ENCODE results near the gene DUSP15.
"Not testable (repeated sequence)": the region's sequence is repeated elsewhere in the genome, so short reads cannot be mapped to it uniquely, and the experiment has no call there.

Gene DUSP15

DNA sequence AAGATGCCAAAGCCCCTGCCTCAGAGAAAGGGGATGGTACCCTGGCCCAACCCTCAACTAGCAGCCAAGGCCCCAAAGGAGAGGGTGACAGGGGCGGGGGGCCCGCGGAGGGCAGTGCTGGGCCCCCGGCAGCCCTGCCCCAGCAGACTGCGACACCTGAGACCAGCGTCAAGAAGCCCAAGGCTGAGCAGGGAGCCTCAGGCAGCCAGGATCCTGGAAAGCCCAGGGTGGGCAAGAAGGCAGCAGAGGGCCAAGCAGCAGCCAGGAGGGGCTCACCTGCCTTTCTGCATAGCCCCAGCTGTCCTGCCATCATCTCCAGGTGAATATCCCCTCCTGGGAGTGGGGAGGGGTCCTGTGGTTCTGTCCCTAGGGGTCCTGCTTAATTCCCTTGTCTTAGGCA, 50.1 kb downstream of the DUSP15 start:
- no peak for DNase-seq

DNA sequence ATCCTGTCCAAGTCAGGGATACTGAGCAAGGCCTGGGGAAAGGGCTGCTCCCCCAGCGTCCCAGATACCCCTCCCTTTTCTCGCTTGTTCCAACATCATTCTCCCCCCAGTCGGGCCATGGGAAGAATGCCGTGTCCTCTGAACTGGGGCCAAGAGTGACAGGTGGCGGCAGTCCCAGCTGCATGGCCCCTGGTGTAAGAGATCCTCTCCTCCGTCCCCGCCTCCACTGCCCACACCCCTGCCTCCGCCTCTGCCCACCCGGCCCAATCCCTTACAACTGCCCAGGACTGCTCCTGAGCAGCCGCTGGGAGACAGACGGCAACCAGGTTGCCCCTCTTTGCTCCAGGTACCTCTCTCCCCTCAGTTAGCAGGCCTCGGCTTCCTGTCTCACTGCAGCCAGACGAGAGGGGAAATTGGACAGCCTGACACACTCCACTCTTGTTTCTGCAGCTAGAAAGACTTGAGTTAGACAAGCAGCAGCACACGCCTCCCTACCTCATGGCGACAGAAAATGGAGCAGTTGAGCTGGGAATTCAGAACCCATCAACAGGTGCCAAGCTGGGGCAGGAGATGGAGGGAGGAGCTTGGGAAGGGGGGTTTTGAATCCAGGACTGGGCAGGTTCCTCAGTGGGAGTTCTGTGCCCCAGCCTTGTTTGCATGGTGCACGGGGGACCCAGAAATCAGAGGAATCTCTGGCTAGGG, 51.1 kb downstream of the DUSP15 start, which contains the start of gene MYLK2:
Gene MYLK2 (plus strand): TSS at position 274 of the 702 bp plus-strand sequence. CDS start 225 bp downstream, at position 499.
- no peak for DNase-seq

DNA sequence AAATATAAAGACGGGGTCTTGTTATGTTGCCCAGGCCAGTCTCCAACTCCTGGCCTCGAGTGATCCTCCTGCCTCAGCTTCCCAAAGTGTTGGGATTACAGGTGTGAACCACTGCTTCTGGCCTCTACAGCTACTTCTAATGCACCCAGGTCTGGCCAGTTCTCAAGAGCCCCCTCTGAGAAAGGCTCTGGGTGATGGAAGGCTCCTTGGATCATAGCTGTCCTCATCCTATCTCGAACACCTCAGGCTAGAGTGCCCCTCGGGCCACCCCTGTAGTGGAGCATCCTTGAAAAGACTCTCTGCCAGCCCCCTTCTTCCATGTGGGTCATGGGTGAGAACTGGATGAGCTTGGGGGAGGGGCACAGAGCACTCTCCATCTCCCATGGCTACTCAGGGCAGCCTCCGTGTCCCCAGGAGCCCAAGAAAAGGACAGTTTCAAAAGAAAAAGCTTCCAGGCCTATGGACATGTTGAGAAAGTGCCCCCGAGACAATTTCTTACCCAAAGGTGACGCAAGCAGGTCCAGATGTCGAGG, 51.9 kb downstream of the DUSP15 start:
- no peak for DNase-seq

DNA sequence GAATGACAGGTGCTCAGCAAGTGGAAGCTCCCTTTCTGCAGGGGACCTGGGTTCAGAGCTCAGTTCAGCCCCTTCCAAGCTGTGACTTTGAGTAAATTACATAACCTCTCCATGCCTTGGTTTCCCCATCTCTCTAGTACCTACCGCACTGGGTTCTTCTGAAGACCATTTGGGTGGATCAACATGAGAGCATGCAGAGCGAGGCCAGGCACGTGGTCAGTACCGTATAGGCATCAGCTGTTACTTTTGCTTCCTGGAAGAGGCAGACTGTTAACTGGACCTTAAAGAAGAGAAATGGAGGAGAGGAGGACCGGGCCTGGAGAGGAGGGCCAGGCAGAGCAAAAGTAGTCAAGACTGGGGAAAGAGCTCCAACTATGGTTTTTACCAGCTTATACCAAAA, 52.9 kb downstream of the DUSP15 start:
- no peak for DNase-seq

DNA sequence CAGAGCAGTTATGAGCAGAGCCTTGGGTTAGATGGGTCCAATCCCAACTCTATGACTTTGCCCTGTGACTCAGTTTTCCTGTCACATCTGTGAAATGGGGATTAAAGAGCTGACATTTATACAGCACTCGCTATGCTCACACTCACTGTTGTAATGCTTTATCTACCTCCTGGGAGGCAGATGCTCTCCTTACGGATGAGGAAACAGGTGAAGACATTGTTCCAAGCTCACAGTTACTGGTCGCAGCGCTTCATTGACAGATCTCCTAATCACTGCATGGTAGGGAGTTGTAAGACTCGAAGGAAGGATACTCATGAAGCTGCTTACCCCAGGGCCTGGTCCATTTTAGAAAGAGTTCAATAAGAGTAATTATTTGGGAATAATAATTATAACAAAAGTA, 54.1 kb downstream of the DUSP15 start:
- DNase-seq = no peak

DNA sequence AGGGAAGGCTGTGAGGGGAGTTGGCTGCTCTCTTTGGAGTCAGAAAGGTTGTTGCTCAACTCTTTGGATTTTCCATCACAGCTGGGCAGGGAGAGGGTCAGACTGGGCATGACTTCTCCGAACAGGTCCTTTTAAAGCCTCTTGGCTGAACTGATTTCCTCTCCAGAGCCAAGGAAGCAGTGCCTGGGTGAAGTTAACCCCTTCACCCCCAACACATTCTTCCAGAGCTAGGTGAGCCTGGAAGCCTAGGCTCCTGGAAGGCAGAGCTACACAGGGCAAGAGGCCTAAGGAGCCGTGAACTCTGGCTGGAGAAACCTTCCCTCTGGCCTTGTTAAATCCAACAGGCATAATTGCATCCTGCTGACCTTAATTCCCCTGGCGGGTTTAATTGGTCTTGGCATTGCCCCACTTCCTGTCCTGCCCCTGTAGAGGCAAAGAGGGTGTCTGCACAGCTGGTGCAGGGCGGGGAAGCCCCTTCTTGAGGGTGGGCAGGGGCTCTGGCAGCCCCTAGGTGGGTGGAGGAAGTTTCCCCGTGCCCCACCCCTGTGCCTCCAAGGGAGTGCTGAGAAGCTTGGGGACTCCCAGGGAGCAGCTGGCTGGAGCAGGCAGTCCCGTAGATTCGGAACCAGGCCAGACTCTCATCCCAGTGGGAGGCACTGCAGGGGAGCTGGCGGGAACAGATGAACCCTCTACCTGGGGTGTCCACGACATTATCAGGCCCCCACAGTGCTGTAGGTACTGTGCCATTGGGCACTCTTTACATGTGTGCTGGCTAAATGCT, 54.7 kb downstream of the DUSP15 start:
- DNase-seq = no peak

DNA sequence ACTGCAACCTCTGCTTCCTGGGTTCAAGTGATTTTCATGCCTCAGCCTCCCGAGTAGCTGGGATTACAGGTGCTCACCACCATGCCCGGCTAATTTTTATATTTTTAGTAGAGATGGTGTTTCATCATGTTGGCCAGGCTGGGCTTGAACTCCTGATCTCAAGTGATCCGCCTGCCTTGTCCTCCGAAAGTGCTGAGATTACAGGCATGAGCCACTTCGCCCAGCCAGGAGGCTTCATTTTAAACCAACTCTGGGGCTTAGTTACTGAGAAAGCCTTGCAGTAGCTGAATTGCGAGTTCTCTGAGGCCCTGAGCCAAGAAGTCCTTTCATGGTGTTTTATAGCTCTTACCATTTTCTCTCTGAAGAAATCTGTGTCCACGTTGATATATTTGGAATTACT, 56.2 kb downstream of the DUSP15 start:
- not testable (repeated sequence) for DNase-seq

DNA sequence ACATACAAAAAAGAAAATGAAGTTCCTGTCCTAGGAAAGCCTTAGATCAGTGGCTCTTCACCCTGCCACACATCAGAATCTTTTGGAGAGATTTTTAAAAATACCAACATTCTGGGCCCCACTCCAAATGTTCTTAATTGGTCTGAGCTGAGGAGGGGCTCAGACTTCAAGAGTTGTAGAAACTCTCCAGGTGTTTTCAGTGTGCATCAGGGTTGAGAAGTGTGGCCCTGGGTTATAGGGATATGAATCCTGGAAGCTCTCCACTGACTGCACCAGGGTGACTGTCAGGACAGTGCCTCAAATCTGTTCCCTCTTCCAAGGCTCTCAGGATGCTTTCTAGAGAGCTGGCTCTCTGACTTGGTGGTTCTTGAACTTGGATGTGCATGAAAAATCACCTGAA, 56.7 kb downstream of the DUSP15 start:
- no peak for DNase-seq

DNA sequence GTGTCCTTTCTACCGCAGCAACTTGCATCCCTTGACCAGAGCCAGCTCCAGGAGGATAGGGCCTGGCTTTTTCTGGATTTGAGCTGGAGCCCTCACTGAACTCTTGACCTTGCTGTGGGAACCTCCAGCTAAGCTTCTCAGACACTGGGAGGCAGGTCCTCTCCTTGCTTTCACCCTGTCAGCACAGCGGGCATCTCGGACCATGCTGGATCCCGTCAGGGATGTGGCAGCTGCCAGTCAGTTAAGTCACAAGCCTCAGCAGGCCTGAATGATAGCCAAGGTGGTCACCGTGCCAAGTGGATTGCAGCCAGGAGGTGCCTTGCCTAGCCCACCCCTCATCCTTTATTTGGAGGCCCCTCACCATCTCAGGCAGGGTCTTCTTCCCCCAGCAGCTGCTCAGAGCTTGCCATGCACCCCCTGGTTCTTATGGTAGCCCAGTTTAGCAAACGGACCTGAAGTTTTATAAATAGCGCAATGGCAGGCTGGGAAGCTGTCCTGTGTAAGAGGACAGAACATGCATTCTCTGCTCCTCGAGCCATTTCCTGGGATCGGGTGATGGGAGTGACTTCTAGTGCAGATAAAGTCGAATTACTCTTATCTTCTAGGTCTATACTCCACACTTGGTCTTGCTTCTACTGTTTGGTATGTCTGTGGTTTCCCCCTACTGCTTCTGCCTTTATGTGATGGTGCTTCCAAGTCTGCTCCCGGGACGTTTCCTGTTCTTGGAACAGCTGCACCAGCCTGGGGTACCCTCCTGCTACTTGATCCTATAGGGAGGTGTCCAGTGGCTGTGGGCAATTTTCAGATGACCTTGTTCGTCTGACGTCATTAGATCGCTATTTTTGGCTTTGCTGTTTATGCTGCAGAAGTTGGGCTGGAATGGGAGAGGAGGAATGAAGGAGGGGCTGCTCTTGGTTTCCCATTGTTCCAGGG, 58.3 kb downstream of the DUSP15 start:
- no peak for DNase-seq

DNA sequence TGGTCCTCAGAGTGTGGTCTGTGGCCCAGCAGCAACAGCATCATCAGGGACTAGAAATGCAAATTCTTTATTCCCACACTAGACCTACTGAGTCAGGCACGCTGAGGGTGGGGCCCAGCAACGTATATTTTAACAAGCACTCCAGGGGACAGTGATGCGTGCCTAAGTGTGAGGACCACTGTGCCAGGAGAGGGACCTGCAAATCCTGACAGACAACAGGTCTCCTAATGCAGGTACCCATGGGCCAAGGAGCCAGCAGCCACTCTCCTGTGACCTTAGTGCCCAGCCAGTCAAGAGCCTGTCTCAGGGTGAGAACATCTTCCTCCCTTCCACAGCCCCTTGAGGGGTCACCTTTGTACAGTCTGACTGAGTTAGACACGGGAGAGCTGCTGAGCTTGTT, 59.1 kb downstream of the DUSP15 start:
- no peak for DNase-seq

All from stimulated activated CD8-positive, alpha-beta memory T cell treated with anti-CD3 and anti-CD28 coated beads, Interleukin-4, amount 100 ng/mL, for 48 hours (primary cell).